Liver (tissue), 9 donors: ENCODE results near the gene MSL2. TPM values are rescaled to one million over a fixed set of nuclear protein-coding genes. Genes with fewer than 3 reads are reported as not detected.
"Not testable (repeated sequence)": the region's sequence is repeated elsewhere in the genome, so short reads cannot be mapped to it uniquely, and the experiment has no call there.

Source experiments
- DNase-seq: peaks from one replicate; pipeline ENCODE4 v3.0.0-alpha.2; 2017; ENCODE audit warnings: low spot score
- H3K27ac ChIP-seq, 2 donors: one replicate each; pipeline ENCODE4 v1.7.0; 2013; ENCODE audit warnings: inconsistent platforms in 2 of 2, low read length in 2 of 2, control low read depth in 1 of 2, low read depth in 1 of 2, mild to moderate bottlenecking in 1 of 2
- H3K27me3 ChIP-seq, 4 donors: one replicate each; pipeline versions ENCODE4 v1.6.1 to v1.7.0; 2013; ENCODE audit warnings: low read length in 3 of 4, inconsistent platforms in 1 of 4, mild to moderate bottlenecking in 1 of 4, moderate library complexity in 1 of 4; ENCODE audit not compliant: control insufficient read depth in 4 of 4, insufficient read depth in 4 of 4
- H3K36me3 ChIP-seq, 4 donors: one replicate each; pipeline versions ENCODE4 v1.6.1 to v1.7.0; 2013; ENCODE audit warnings: low read length in 3 of 4, mild to moderate bottlenecking in 3 of 4, low read depth in 1 of 4, moderate library complexity in 1 of 4; ENCODE audit not compliant: control insufficient read depth in 4 of 4, insufficient read depth in 3 of 4
- H3K4me1 ChIP-seq, 4 donors: one replicate each; pipeline versions ENCODE4 v1.6.1 to v1.7.0; 2013; ENCODE audit warnings: low read length in 3 of 4, mild to moderate bottlenecking in 3 of 4, moderate library complexity in 1 of 4; ENCODE audit not compliant: control insufficient read depth in 4 of 4, insufficient read depth in 4 of 4
- H3K4me3 ChIP-seq, 3 donors: one replicate each; pipeline versions ENCODE4 v1.6.1 to v1.7.0; 2013; ENCODE audit warnings: low read length in 3 of 3, control low read depth in 1 of 3, low read depth in 1 of 3, mild to moderate bottlenecking in 1 of 3
- H3K9ac ChIP-seq, 2 donors: one replicate each; pipeline ENCODE4 v1.7.0; 2013; ENCODE audit warnings: low read length in 2 of 2, mild to moderate bottlenecking in 2 of 2, moderate library complexity in 2 of 2, control low read depth in 1 of 2, low read depth in 1 of 2
- H3K9me3 ChIP-seq, 4 donors: one replicate each; pipeline versions ENCODE4 v1.6.1 to v1.7.0; 2013; ENCODE audit warnings: low read length in 3 of 4; ENCODE audit not compliant: control insufficient read depth in 4 of 4
- CTCF ChIP-seq: fragments of 150-350 bp; IDR thresholded peaks from 2 replicates; pipeline ENCODE4 v1.5.1; 2017; ENCODE audit warnings: improper control_type of control experiment, low read depth, low read length; ENCODE audit not compliant: missing input control
- EGR1 ChIP-seq, 2 donors: IDR thresholded peaks; 2 replicates each; pipeline ENCODE4 v1.6.1; 2016 to 2018; ENCODE audit warnings: antibody characterized with exemption in 2 of 2, low read depth in 2 of 2
- FOXA1 ChIP-seq: IDR thresholded peaks from 2 replicates; pipeline ENCODE4 v1.6.1; 2016; ENCODE audit warnings: antibody characterized with exemption
- FOXA2 ChIP-seq: IDR thresholded peaks from 2 replicates; pipeline ENCODE4 v1.6.1; 2016; ENCODE audit warnings: antibody characterized with exemption
- GABPA ChIP-seq, 2 donors: IDR thresholded peaks in 1 of 2; conservative IDR thresholded peaks in 1 of 2; 2 replicates each; pipeline ENCODE4 v1.6.1; 2016; ENCODE audit warnings: antibody characterized with exemption in 2 of 2, mild to moderate bottlenecking in 1 of 2, moderate library complexity in 1 of 2
- HNF4A ChIP-seq, 2 donors: conservative IDR thresholded peaks; 2 replicates each; pipeline ENCODE4 v1.6.1; 2016; ENCODE audit warnings: antibody characterized with exemption in 2 of 2, mild to moderate bottlenecking in 2 of 2
- HNF4G ChIP-seq: IDR thresholded peaks from 2 replicates; pipeline ENCODE4 v1.6.1; 2016; ENCODE audit warnings: antibody characterized with exemption
- JUND ChIP-seq, 2 donors: IDR thresholded peaks; 2 replicates each; pipeline ENCODE4 v1.6.1; 2016; ENCODE audit warnings: antibody characterized with exemption in 2 of 2
- MAX ChIP-seq: IDR thresholded peaks from 2 replicates; pipeline ENCODE4 v1.6.1; 2016; ENCODE audit warnings: antibody characterized with exemption
- NR2F2 ChIP-seq: IDR thresholded peaks from 2 replicates; pipeline ENCODE4 v1.6.1; 2016; ENCODE audit warnings: antibody characterized with exemption
- RAD21 ChIP-seq, 2 donors: IDR thresholded peaks; 2 replicates each; pipeline ENCODE4 v1.6.1; 2016; ENCODE audit warnings: antibody characterized with exemption in 2 of 2, mild to moderate bottlenecking in 2 of 2
- RXRA ChIP-seq, 2 donors: IDR thresholded peaks; 2 replicates each; pipeline ENCODE4 v1.6.1; 2017 to 2018; ENCODE audit warnings: antibody characterized with exemption in 2 of 2, mild to moderate bottlenecking in 1 of 2
- SP1 ChIP-seq: IDR thresholded peaks from 2 replicates; pipeline ENCODE4 v1.6.1; 2018; ENCODE audit warnings: antibody characterized with exemption, mild to moderate bottlenecking
- TAF1 ChIP-seq: conservative IDR thresholded peaks from 2 replicates; pipeline ENCODE4 v1.6.1; 2016; ENCODE audit warnings: antibody characterized with exemption, mild to moderate bottlenecking
- YY1 ChIP-seq: IDR thresholded peaks from 2 replicates; pipeline ENCODE4 v1.6.1; 2016; ENCODE audit warnings: antibody characterized with exemption, mild to moderate bottlenecking
- WGBS: extraction: QIAGEN DNeasy Blood & Tissue Kit; methylation state at CpG from one replicate; pipeline ENCODE4 v1.1.7; 2013; 5-methylcytosine and 5-hydroxymethylcytosine counted together
- polyA plus RNA-seq, 2 donors: library from polyadenylated mRNA; stranded (reverse) in 1 of 2; unstranded in 1 of 2; fragments of 200-250 nt in 1 of 2; fragments of >200 nt in 1 of 2; fragmentation: Nextera tagmentation in 1 of 2; extraction: Ambion mirVana in 1 of 2; gene quantifications; one replicate each; pipeline versions ENCODE4 v1.2.1 to v1.2.3, GENCODE V29; 2013 to 2015
- total RNA-seq, 2 donors: library from RNA; depleted of rRNA; stranded (reverse); fragments of >200 nt; gene quantifications; one replicate each; pipeline ENCODE4 v1.2.3, GENCODE V29; 2014
- TF ChIP-seq, protein P1 (sequence below): IDR thresholded peaks from 2 replicates; pipeline ENCODE4 v1.6.1; 2016; ENCODE audit warnings: antibody characterized with exemption
- TF ChIP-seq, protein P2 (sequence below): IDR thresholded peaks from 2 replicates; pipeline ENCODE4 v1.6.1; 2016; ENCODE audit warnings: antibody characterized with exemption
- TF ChIP-seq, protein P3 (sequence below): IDR thresholded peaks from 2 replicates; pipeline ENCODE4 v1.6.1; 2016; ENCODE audit warnings: antibody characterized with exemption, mild to moderate bottlenecking
- donor health status: healthy.
- donor health status: healthy.
- donor health status: healthy.
- donor health status: healthy.
- donor health status: healthy.

Gene MSL2
- total and polyA plus RNA-seq, 4 donors: 2.7 to 18.7 (median 9.1) TPM

GRCh38 chr3:136235545-136235944, 39.4 kb upstream of the MSL2 start:
- Histone ChIP-seq H3K27ac (no peak overlapping the region), H3K9me3 (no peaks in the 10 kb centered on the region), H3K36me3 (no peaks in the 10 kb centered on the region), H3K4me1 (peaks cover 1 to 18% (median 11%) of the 10 kb centered on the region in 4 donors), H3K27me3 (no peaks in the 10 kb centered on the region), H3K4me3 (no peak overlapping the region), H3K9ac (no peak overlapping the region)
- DNase-seq: no peak
- TF ChIP-seq SP1 (peak; percentile 68), JUND (IDR thresholded peaks at IDR 0.05) (no peak), HNF4A (conservative IDR thresholded peaks at IDR 0.05) (peak; percentile 77 to 83), MAX (no peak), RXRA (IDR thresholded peaks at IDR 0.05) (peak; percentile 79 to 83), GABPA (IDR thresholded peaks at IDR 0.05 in 1 of 2, conservative IDR thresholded peaks at IDR 0.05 in 1 of 2) (no peak), FOXA1 (no peak), YY1 (no peak), RAD21 (IDR thresholded peaks at IDR 0.05) (peak in 1 of 2 donors; percentile 38), TAF1 (no peak), HNF4G (peak; percentile 49), NR2F2 (no peak), CTCF (no peak), EGR1 (IDR thresholded peaks at IDR 0.05; ENCODE audit: low read depth in 2 of 2) (no peak), FOXA2 (no peak)
- TF ChIP-seq, protein P1, sequence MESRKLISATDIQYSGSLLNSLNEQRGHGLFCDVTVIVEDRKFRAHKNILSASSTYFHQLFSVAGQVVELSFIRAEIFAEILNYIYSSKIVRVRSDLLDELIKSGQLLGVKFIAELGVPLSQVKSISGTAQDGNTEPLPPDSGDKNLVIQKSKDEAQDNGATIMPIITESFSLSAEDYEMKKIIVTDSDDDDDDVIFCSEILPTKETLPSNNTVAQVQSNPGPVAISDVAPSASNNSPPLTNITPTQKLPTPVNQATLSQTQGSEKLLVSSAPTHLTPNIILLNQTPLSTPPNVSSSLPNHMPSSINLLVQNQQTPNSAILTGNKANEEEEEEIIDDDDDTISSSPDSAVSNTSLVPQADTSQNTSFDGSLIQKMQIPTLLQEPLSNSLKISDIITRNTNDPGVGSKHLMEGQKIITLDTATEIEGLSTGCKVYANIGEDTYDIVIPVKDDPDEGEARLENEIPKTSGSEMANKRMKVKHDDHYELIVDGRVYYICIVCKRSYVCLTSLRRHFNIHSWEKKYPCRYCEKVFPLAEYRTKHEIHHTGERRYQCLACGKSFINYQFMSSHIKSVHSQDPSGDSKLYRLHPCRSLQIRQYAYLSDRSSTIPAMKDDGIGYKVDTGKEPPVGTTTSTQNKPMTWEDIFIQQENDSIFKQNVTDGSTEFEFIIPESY: no peak
- TF ChIP-seq, protein P2, sequence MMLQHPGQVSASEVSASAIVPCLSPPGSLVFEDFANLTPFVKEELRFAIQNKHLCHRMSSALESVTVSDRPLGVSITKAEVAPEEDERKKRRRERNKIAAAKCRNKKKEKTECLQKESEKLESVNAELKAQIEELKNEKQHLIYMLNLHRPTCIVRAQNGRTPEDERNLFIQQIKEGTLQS: no peak
- 31% methylated on average over 1 of the region's 1 CpG for WGBS

- Histone ChIP-seq H3K36me3 (no peaks in the 10 kb centered on the region), H3K4me3 (no peak overlapping the region), H3K27ac (no peak overlapping the region), H3K9me3 (no peaks in the 10 kb centered on the region), H3K4me1 (peaks cover 0 to 10% (median 5%) of the 10 kb centered on the region in 4 donors), H3K27me3 (no peaks in the 10 kb centered on the region), H3K9ac (no peak overlapping the region)
- no peak for DNase-seq
- TF ChIP-seq RAD21 (IDR thresholded peaks at IDR 0.05) (no peak), RXRA (IDR thresholded peaks at IDR 0.05) (no peak), SP1 (no peak), JUND (IDR thresholded peaks at IDR 0.05) (no peak), HNF4G (no peak), TAF1 (no peak)
- TF ChIP-seq, protein P2: no peak
- TF ChIP-seq, protein P1: no peak
- TF ChIP-seq, protein P3, sequence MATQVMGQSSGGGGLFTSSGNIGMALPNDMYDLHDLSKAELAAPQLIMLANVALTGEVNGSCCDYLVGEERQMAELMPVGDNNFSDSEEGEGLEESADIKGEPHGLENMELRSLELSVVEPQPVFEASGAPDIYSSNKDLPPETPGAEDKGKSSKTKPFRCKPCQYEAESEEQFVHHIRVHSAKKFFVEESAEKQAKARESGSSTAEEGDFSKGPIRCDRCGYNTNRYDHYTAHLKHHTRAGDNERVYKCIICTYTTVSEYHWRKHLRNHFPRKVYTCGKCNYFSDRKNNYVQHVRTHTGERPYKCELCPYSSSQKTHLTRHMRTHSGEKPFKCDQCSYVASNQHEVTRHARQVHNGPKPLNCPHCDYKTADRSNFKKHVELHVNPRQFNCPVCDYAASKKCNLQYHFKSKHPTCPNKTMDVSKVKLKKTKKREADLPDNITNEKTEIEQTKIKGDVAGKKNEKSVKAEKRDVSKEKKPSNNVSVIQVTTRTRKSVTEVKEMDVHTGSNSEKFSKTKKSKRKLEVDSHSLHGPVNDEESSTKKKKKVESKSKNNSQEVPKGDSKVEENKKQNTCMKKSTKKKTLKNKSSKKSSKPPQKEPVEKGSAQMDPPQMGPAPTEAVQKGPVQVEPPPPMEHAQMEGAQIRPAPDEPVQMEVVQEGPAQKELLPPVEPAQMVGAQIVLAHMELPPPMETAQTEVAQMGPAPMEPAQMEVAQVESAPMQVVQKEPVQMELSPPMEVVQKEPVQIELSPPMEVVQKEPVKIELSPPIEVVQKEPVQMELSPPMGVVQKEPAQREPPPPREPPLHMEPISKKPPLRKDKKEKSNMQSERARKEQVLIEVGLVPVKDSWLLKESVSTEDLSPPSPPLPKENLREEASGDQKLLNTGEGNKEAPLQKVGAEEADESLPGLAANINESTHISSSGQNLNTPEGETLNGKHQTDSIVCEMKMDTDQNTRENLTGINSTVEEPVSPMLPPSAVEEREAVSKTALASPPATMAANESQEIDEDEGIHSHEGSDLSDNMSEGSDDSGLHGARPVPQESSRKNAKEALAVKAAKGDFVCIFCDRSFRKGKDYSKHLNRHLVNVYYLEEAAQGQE: no peak
- 93% methylated on average over 2 of the region's 2 CpGs for WGBS
Observed at GRCh38 chr3:136232413-136232812, 36.3 kb upstream of the MSL2 start.

GRCh38 chr3:136222746-136223145, 26.6 kb upstream of the MSL2 start:
- H3K36me3 ChIP-seq, DNase-seq: not testable (repeated sequence)
- WGBS: 95% methylated on average over 4 of the region's 4 CpGs

More at GRCh38 chr3:136222746-136223145, 26.6 kb upstream of the MSL2 start:
- H3K27ac ChIP-seq, H3K27me3 ChIP-seq, H3K4me1 ChIP-seq, H3K9ac ChIP-seq, H3K4me3 ChIP-seq, H3K9me3 ChIP-seq: not testable (repeated sequence)
